ENCODE measurements around the gene EIF3L. TPM values are rescaled to one million over a fixed set of nuclear protein-coding genes. Genes with fewer than 3 reads are reported as not detected.

Gene EIF3L
- polyA plus RNA-seq, 1 of the 3 experiments (the other 2 are of a cell fraction), result 478 TPM

DNA sequence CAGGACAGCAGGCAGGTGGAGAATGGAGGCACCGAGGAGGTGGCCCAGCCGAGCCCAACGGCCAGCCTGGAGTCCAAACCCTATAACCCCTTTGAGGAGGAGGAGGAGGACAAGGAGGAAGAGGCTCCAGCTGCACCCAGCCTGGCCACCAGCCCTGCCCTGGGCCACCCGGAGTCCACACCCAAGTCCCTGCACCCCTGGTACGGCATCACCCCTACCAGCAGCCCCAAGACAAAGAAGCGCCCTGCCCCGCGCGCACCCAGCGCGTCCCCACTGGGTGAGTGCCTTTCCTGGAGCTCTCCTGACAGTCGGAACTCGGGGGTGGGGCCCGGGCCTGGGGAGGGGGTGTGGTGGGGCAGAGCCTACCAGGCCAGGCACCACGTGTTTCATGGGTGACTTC lies 76.5 kb downstream of the EIF3L start:
- CTCF ChIA-PET, result interaction anchor here (1.0 to 3.1 kb wide), 2 partner anchors 8 to 108 kb away, joined by 4 to 10 read pairs; no protein-coding TSS in a partner anchor
- no peaks in the 10 kb centered on the region for H3K27me3 ChIP-seq (ENCODE audit: insufficient read depth)
- peaks cover 4% of the 10 kb centered on the region; the same call in 1 of the 2 replicates for H4K20me1 ChIP-seq (ENCODE audit: insufficient read depth)
- no peaks in the 10 kb centered on the region for H3K9me3 ChIP-seq
- no peak overlapping the region for H3K4me2 ChIP-seq
- H3K4me1 ChIP-seq (ENCODE audit: control insufficient read depth in 1 of 2, insufficient read depth in 2 of 2, low read depth in 1 of 2, low read length in 1 of 2), result no peaks in the 10 kb centered on the region
- 97% methylated on average over 9 of the region's 15 CpGs for WGBS (ENCODE audit: low lambda C conversion rate)
- POLR2A ChIA-PET, result no interaction called here
- no peaks in the 10 kb centered on the region; the same call in 1 of the 2 replicates for H3K79me2 ChIP-seq (ENCODE audit: insufficient read depth)
- H3K9me2 ChIP-seq, result no peaks in the 10 kb centered on the region
- H3K27ac ChIP-seq (ENCODE audit: low read depth in 2 of 2, low read length in 1 of 2), result no peak overlapping the region
- no peak overlapping the region for H3K9ac ChIP-seq
- DNase-seq, result peak; percentile 25
- no peak overlapping the region for H2AFZ ChIP-seq (ENCODE audit: low read depth)
- no peak for TF ChIP-seq ELF1 (IDR thresholded peaks at IDR 0.05)
- no peak for TF ChIP-seq SIN3A (IDR thresholded peaks at IDR 0.05; ENCODE audit: borderline replicate concordance, low read depth, low read length)
- TF ChIP-seq POLR2AphosphoS5 (IDR thresholded peaks at IDR 0.05; ENCODE audit: low read depth, low read length), result no peak
- no peak for TF ChIP-seq NFIC (IDR thresholded peaks at IDR 0.05; ENCODE audit: borderline replicate concordance)
- TF ChIP-seq GATA2 (CRISPR knock-in tag; IDR thresholded peaks at IDR 0.05), result no peak
- peaks cover 19 to 34% of the 10 kb centered on the region in 2 experiments for H3K36me3 ChIP-seq (replicated peaks in 1 of 2; ENCODE audit: control insufficient read depth in 1 of 2, insufficient read depth in 2 of 2, low read length in 1 of 2)
- H3K4me3 ChIP-seq (ENCODE audit: low read depth in 2 of 2, low read length in 1 of 2), result no peak overlapping the region
- no peaks in the 10 kb centered on the region for H3F3A ChIP-seq (replicated peaks; ENCODE audit: insufficient read depth)

DNA sequence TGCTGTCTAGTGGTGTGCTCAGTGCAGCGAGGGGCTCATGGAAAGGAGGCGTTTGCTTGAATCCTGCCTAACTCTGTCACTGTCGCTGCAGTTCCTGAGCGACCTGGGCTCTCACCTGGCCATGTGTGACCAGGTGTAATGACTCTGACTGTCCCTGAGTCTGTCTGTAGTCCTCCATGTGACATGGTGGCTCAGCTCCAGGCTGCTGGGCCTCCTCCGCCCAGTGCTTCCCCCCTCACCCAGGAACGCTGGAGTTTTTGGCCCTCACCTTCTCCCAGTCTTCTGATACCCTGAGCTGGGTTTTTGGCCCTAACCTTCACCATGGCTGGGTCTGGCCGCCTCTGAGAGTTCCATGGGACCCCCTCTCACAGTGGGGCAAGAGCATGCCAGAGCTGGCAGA lies 77.1 kb downstream of the EIF3L start:
- DNase-seq, result peak; percentile 16
- ChIA-PET POLR2A (no interaction called here), CTCF (interaction anchor here (1.0 kb wide), 1 partner anchor 109 kb away, joined by 4 read pairs; no protein-coding TSS in a partner anchor)
- no peaks in the 10 kb centered on the region for H3K27me3 ChIP-seq (ENCODE audit: insufficient read depth)
- TF ChIP-seq TCF12 (IDR thresholded peaks at IDR 0.05) (no peak), GATA2 (CRISPR knock-in tag; IDR thresholded peaks at IDR 0.05) (no peak), NFIC (IDR thresholded peaks at IDR 0.05; ENCODE audit: borderline replicate concordance) (no peak), SIN3A (IDR thresholded peaks at IDR 0.05; ENCODE audit: borderline replicate concordance, low read depth, low read length) (no peak), GABPA (IDR thresholded peaks at IDR 0.05; ENCODE audit: low read depth) (no peak), EP300 (IDR thresholded peaks at IDR 0.05; ENCODE audit: borderline replicate concordance in 1 of 2, low read depth in 1 of 2, low read length in 1 of 2) (no peak)
- TF ChIP-seq, protein P1, sequence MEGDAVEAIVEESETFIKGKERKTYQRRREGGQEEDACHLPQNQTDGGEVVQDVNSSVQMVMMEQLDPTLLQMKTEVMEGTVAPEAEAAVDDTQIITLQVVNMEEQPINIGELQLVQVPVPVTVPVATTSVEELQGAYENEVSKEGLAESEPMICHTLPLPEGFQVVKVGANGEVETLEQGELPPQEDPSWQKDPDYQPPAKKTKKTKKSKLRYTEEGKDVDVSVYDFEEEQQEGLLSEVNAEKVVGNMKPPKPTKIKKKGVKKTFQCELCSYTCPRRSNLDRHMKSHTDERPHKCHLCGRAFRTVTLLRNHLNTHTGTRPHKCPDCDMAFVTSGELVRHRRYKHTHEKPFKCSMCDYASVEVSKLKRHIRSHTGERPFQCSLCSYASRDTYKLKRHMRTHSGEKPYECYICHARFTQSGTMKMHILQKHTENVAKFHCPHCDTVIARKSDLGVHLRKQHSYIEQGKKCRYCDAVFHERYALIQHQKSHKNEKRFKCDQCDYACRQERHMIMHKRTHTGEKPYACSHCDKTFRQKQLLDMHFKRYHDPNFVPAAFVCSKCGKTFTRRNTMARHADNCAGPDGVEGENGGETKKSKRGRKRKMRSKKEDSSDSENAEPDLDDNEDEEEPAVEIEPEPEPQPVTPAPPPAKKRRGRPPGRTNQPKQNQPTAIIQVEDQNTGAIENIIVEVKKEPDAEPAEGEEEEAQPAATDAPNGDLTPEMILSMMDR (IDR thresholded peaks at IDR 0.05), result no peak
- TF ChIP-seq, protein P2, sequence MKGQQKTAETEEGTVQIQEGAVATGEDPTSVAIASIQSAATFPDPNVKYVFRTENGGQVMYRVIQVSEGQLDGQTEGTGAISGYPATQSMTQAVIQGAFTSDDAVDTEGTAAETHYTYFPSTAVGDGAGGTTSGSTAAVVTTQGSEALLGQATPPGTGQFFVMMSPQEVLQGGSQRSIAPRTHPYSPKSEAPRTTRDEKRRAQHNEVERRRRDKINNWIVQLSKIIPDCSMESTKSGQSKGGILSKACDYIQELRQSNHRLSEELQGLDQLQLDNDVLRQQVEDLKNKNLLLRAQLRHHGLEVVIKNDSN (IDR thresholded peaks at IDR 0.05; ENCODE audit: borderline replicate concordance, low read depth), result no peak
- TF ChIP-seq, protein P3, sequence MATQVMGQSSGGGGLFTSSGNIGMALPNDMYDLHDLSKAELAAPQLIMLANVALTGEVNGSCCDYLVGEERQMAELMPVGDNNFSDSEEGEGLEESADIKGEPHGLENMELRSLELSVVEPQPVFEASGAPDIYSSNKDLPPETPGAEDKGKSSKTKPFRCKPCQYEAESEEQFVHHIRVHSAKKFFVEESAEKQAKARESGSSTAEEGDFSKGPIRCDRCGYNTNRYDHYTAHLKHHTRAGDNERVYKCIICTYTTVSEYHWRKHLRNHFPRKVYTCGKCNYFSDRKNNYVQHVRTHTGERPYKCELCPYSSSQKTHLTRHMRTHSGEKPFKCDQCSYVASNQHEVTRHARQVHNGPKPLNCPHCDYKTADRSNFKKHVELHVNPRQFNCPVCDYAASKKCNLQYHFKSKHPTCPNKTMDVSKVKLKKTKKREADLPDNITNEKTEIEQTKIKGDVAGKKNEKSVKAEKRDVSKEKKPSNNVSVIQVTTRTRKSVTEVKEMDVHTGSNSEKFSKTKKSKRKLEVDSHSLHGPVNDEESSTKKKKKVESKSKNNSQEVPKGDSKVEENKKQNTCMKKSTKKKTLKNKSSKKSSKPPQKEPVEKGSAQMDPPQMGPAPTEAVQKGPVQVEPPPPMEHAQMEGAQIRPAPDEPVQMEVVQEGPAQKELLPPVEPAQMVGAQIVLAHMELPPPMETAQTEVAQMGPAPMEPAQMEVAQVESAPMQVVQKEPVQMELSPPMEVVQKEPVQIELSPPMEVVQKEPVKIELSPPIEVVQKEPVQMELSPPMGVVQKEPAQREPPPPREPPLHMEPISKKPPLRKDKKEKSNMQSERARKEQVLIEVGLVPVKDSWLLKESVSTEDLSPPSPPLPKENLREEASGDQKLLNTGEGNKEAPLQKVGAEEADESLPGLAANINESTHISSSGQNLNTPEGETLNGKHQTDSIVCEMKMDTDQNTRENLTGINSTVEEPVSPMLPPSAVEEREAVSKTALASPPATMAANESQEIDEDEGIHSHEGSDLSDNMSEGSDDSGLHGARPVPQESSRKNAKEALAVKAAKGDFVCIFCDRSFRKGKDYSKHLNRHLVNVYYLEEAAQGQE (IDR thresholded peaks at IDR 0.05; ENCODE audit: low read depth, low read length), result no peak
- no peaks in the 10 kb centered on the region for H3K9me3 ChIP-seq
- H3K4me1 ChIP-seq (ENCODE audit: control insufficient read depth in 1 of 2, insufficient read depth in 2 of 2, low read depth in 1 of 2, low read length in 1 of 2), result no peaks in the 10 kb centered on the region
- peaks cover 8% of the 10 kb centered on the region; the same call in 1 of the 2 replicates for H4K20me1 ChIP-seq (ENCODE audit: insufficient read depth)
- H3K4me2 ChIP-seq, result no peak overlapping the region
- no peaks in the 10 kb centered on the region for H3K9me2 ChIP-seq
- no peak overlapping the region for H3K9ac ChIP-seq
- H3F3A ChIP-seq (replicated peaks; ENCODE audit: insufficient read depth), result peaks cover 4% of the 10 kb centered on the region
- no peak overlapping the region for H3K27ac ChIP-seq (ENCODE audit: low read depth in 2 of 2, low read length in 1 of 2)
- no peak overlapping the region for H2AFZ ChIP-seq (ENCODE audit: low read depth)
- WGBS (ENCODE audit: low lambda C conversion rate), result 96% methylated on average over 7 of the region's 7 CpGs
- no peaks in the 10 kb centered on the region; the same call in 1 of the 2 replicates for H3K79me2 ChIP-seq (ENCODE audit: insufficient read depth)
- peaks cover 19 to 34% of the 10 kb centered on the region in 2 experiments for H3K36me3 ChIP-seq (replicated peaks in 1 of 2; ENCODE audit: control insufficient read depth in 1 of 2, insufficient read depth in 2 of 2, low read length in 1 of 2)
- no peak overlapping the region for H3K4me3 ChIP-seq (ENCODE audit: low read depth in 2 of 2, low read length in 1 of 2)

Measured in SK-N-SH (cell line).